ACHN (cell line): ENCODE measurements around the gene USP35.
"Not testable (repeated sequence)": the region's sequence is repeated elsewhere in the genome, so short reads cannot be mapped to it uniquely, and the experiment has no call there.

ENCODE experiments used
- DNase-seq: peaks from one replicate; pipeline ENCODE4 v3.0.0-alpha.2; 2015
- in situ Hi-C: cut with HindIII; loops from 2 replicates; pipeline ENCODE4 v1.10.0; 2017; ENCODE audit warnings: low sequenced_read_pairs, low pct_ligation_motif_present, low pct_unique_long_range_greater_than_20kb

USP35 gene

DNA sequence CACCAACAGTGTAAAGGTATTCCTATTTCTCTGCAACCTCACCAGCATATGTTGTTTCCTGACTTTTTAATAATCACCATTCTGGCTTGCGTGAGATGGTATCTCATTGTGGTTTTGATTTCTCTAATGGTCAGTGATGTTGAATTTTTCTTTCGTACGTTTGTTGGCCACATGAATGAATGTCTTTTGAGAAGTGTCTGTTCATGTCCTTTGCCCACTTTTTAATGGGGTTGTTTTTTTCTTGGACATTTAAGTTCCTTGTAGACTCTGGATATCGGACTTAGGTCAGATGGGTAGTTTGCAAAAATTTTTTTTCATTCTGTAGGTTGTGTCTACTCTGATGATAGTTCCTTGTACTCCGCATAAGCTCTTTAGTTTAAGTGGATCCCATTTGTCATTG, 22.8 kb downstream of the USP35 start:
- in situ Hi-C loops = no loop called here
- DNase-seq = no peak

DNA sequence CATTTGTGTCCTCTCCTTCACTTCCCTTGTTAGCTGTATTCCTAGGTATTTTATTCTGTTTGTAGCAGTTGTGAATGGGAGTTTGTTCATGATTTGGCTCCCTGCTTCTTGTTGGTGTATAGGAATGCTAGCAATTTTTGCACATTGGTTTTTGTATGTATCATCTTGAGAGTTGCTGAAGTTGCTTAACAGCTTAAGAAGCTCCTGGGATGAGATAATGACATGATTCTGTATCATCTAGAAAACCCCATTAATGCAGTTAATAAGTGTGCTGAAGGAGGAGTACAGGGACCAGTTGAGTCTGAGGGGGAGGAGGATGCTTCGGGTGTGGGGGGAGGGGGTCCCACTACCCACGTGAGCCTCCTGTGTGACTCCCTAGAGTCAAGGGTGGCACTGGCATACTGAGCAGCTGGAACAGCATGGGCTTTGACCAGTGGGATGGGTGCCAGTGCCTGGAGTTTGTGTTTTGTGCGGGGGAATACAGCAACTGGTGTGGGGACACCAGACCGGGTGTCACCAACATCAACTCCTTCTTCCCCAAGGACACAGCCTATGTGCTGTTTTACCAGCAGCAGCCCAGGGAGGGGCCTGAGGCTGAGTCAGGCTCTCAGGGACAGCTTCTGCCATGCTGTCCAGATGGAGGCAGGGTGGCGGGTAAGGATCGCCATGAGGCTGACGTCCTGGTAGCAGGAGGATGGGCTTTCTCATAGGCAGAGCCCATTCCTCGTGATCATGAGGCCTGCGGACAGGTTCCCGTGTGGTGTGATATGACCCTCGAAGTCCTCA, 24.1 kb downstream of the USP35 start:
- in situ Hi-C loops = no loop called here
- DNase-seq = no peak

- in situ Hi-C loops = no loop called here
These were observed 25.0 kb downstream of the USP35 start for GRCh38 chr11:78213526-78214330.

GRCh38 chr11:78214331-78215194, 25.8 kb downstream of the USP35 start:
- in situ Hi-C loops = no loop called here
- no peak for DNase-seq

More at GRCh38 chr11:78213526-78214330, 25.0 kb downstream of the USP35 start:
- DNase-seq = no peak

- DNase-seq = no peak
- in situ Hi-C loops = no loop called here
These were observed 27.3 kb downstream of the USP35 start for GRCh38 chr11:78216021-78216420.

- in situ Hi-C loops = no loop called here
- DNase-seq = no peak
These were observed 28.0 kb downstream of the USP35 start for GRCh38 chr11:78216571-78217287.

- in situ Hi-C loops = no loop called here
- DNase-seq = no peak
These were observed 29.2 kb downstream of the USP35 start for GRCh38 chr11:78217650-78218541.

GRCh38 chr11:78218707-78219492, 30.2 kb downstream of the USP35 start:
- in situ Hi-C loops = no loop called here
- DNase-seq = no peak

DNA sequence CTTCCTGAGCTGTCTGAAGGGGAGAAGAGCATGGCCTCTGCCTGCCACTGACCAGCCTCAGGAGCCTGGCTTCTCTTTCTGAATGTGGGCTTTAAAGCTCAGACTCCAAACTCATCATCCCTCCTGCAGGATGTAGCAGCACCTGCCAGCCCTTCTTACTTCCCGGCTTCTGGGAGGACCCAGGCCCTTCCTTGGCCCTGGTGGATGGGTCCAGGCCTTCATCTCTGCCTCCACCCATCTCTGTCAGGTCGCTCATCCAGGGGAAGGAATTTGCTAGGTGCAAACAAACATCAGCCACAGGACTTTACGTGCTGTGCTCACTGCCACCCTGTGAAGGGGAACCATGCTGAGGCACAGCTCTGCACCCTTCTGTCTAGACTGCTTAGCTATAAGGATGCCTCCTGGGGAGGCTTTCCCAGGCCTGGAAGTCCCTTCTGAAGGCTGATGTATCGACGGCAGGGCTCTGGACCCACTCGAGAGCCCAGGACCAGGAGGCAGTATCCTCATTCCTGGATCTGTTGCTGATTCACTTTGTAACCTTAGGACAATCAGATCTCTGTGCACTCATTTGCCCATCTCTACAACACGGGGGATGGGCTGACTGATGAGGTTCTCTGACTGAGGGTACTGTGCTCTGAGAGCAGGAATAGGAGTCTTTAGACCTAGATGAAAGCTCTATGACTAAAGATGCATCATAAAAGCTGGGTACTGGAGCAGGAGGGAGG, 30.9 kb downstream of the USP35 start:
- in situ Hi-C loops = no loop called here
- no peak for DNase-seq

GRCh38 chr11:78220218-78221157, 31.8 kb downstream of the USP35 start:
- DNase-seq = no peak
- in situ Hi-C loops = no loop called here

DNA sequence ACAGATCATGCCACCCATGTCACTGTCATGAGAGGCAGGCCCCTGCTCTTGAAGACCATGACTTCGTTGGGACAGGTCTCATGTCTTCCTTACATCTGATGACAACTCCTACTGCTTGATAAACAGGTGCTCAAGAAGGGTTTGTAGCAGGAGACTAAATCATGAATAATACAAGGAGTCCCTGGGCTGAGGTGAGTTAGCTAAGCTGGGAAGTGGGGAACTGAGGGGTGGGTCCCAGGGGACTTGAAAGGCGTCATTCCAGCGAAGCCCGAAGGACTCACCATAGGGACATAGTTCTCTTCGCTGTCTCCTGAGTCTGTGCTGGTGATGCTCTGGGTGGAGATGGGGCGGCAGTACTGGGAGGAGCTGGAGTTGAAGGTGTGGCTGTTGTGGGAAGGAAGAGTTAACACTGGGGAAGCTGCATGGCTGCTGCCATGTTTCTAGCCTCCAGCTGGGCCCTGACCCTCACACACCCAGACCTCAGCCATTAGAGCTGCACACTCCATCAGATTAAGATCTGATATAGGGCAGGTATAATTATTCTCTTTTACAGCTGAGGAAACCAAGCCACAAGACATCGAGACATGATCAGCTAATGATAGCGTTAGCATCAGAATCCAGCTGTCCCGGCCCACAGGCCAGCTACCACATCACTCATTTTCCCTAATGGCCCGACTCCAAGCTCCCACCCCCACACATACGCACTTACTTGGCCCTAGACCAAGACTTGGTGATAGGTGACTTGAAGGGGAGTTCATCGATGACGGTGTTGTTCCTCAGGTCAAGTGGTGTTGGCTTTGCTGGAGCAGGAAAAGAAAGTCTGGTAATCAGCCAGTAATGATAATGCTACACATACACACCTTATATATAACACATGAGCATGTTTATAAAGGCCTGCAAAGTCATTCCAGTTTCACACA, 32.9 kb downstream of the USP35 start:
- in situ Hi-C loops = no loop called here

GRCh38 chr11:78222726-78223125, 34.0 kb downstream of the USP35 start:
- DNase-seq, in situ Hi-C loops: not testable (repeated sequence)

More for the DNA sequence above, 32.9 kb downstream of the USP35 start:
- DNase-seq = no peak

GRCh38 chr11:78223320-78223954, 34.7 kb downstream of the USP35 start:
- in situ Hi-C loops = no loop called here
- no peak for DNase-seq

- in situ Hi-C loops = no loop called here
- DNase-seq = no peak
These were observed 35.8 kb downstream of the USP35 start for GRCh38 chr11:78224506-78224905.
